Endothelial cell of hepatic sinusoid (primary cell): ENCODE data around the gene KIFC3.
"Not testable (repeated sequence)": the region's sequence is repeated elsewhere in the genome, so short reads cannot be mapped to it uniquely, and the experiment has no call there.

Experiments
- in situ Hi-C: cut with HindIII; loops from 2 replicates; pipeline ENCODE4 v1.10.0; 2017; ENCODE audit warnings: low sequenced_read_pairs

KIFC3 gene

GRCh38 chr16:57727610-57728009, 74.7 kb downstream of the KIFC3 start:
- in situ Hi-C loops, result no loop called here

- in situ Hi-C loops, result no loop called here
Observed at GRCh38 chr16:57726433-57726947, 75.8 kb downstream of the KIFC3 start.

- in situ Hi-C loops, result no loop called here
Observed at GRCh38 chr16:57725976-57726375, 76.3 kb downstream of the KIFC3 start.

GRCh38 chr16:57725554-57725953, 76.7 kb downstream of the KIFC3 start:
- in situ Hi-C loops, result no loop called here

- in situ Hi-C loops, result no loop called here
Observed at GRCh38 chr16:57725151-57725550, 77.1 kb downstream of the KIFC3 start.

- in situ Hi-C loops, result no loop called here
Observed at GRCh38 chr16:57724531-57724930, 77.8 kb downstream of the KIFC3 start.

- in situ Hi-C loops, result no loop called here
Observed at GRCh38 chr16:57723170-57723569, 79.1 kb downstream of the KIFC3 start.

- in situ Hi-C loops, result no loop called here
Observed at GRCh38 chr16:57722651-57723050, 79.6 kb downstream of the KIFC3 start.

GRCh38 chr16:57722210-57722499, 80.1 kb downstream of the KIFC3 start:
- in situ Hi-C loops, result no loop called here

- in situ Hi-C loops, result no loop called here
Observed at GRCh38 chr16:57721356-57722209, 80.7 kb downstream of the KIFC3 start.

GRCh38 chr16:57720142-57720575, 82.1 kb downstream of the KIFC3 start:
- in situ Hi-C loops, result no loop called here

- in situ Hi-C loops, result no loop called here
Observed at GRCh38 chr16:57714047-57714446, 88.2 kb downstream of the KIFC3 start.

- in situ Hi-C loops, result no loop called here
Observed at GRCh38 chr16:57713596-57713995, 88.7 kb downstream of the KIFC3 start.

- in situ Hi-C loops, result not testable (repeated sequence)
Observed at GRCh38 chr16:57712569-57712968, 89.7 kb downstream of the KIFC3 start.

- in situ Hi-C loops, result no loop called here
Observed at GRCh38 chr16:57711993-57712392, 90.3 kb downstream of the KIFC3 start.

GRCh38 chr16:57711346-57711745, 90.9 kb downstream of the KIFC3 start:
- in situ Hi-C loops, result no loop called here

GRCh38 chr16:57709663-57710062, 92.6 kb downstream of the KIFC3 start:
- in situ Hi-C loops, result no loop called here
